Measurements from ENCODE around the gene SLC35B3. TPM values are rescaled to one million over a fixed set of nuclear protein-coding genes. Genes with fewer than 3 reads are reported as not detected.
"Not testable (repeated sequence)": the region's sequence is repeated elsewhere in the genome, so short reads cannot be mapped to it uniquely, and the experiment has no call there.

Gene SLC35B3
- total RNA-seq, 1 donor from 2014 or later: 19.2 TPM

- Histone ChIP-seq H3K27ac (no peak overlapping the region), H3K4me1 (no peaks in the 10 kb centered on the region), H3K36me3 (peaks cover 82% of the 10 kb centered on the region), H3K9me3 (no peaks in the 10 kb centered on the region), H3K4me3 (no peak overlapping the region), H3K27me3 (ENCODE audit: low read depth) (no peaks in the 10 kb centered on the region)
- DNase-seq (no peak), ATAC-seq (no peak)
- TF ChIP-seq CTCF (IDR thresholded peaks at IDR 0.05): no peak
- intact Hi-C loops (cut with DNase I): no loop called here
These were observed 20.1 kb downstream of the SLC35B3 start for GRCh38 chr6:8415280-8415679.

- Histone ChIP-seq H3K27me3 (ENCODE audit: low read depth) (no peaks in the 10 kb centered on the region), H3K27ac (no peak overlapping the region), H3K36me3 (peaks cover 81% of the 10 kb centered on the region), H3K4me1 (no peaks in the 10 kb centered on the region), H3K4me3 (no peak overlapping the region), H3K9me3 (no peaks in the 10 kb centered on the region)
- DNase-seq (no peak), ATAC-seq (no peak)
- intact Hi-C loops (cut with DNase I): no loop called here
- TF ChIP-seq CTCF (IDR thresholded peaks at IDR 0.05): no peak
These were observed 20.5 kb downstream of the SLC35B3 start for GRCh38 chr6:8414844-8415243.

- ATAC-seq; H3K4me1 ChIP-seq; H3K27ac ChIP-seq; intact Hi-C loops (cut with DNase I); H3K4me3 ChIP-seq; DNase-seq; H3K9me3 ChIP-seq; H3K27me3 ChIP-seq (ENCODE audit: low read depth): not testable (repeated sequence)
- H3K36me3 ChIP-seq: peaks cover 14% of the 10 kb centered on the region
These were observed 29.4 kb downstream of the SLC35B3 start for GRCh38 chr6:8405946-8406345.

GRCh38 chr6:8402546-8402945 lies 32.8 kb downstream of the SLC35B3 start:
- Histone ChIP-seq H3K27me3 (ENCODE audit: low read depth) (no peaks in the 10 kb centered on the region), H3K4me1 (no peaks in the 10 kb centered on the region), H3K4me3 (no peak overlapping the region), H3K36me3 (no peaks in the 10 kb centered on the region), H3K27ac (no peak overlapping the region), H3K9me3 (no peaks in the 10 kb centered on the region)
- intact Hi-C loops (cut with DNase I): no loop called here
- TF ChIP-seq CTCF (IDR thresholded peaks at IDR 0.05): no peak
- ATAC-seq (no peak), DNase-seq (no peak)

GRCh38 chr6:8400663-8401062 lies 34.7 kb downstream of the SLC35B3 start:
- TF ChIP-seq CTCF (IDR thresholded peaks at IDR 0.05): no peak
- Histone ChIP-seq H3K4me1 (no peaks in the 10 kb centered on the region), H3K4me3 (no peak overlapping the region), H3K36me3 (no peaks in the 10 kb centered on the region), H3K27me3 (ENCODE audit: low read depth) (no peaks in the 10 kb centered on the region), H3K9me3 (no peaks in the 10 kb centered on the region), H3K27ac (no peak overlapping the region)
- no peak for ATAC-seq
- no peak for DNase-seq
- intact Hi-C loops (cut with DNase I): no loop called here

- no peaks in the 10 kb centered on the region for H3K4me1 ChIP-seq
- H3K27me3 ChIP-seq (ENCODE audit: low read depth): no peaks in the 10 kb centered on the region
- TF ChIP-seq CTCF (IDR thresholded peaks at IDR 0.05): no peak
- H3K4me3 ChIP-seq: no peak overlapping the region
- no peak overlapping the region for H3K27ac ChIP-seq
- H3K36me3 ChIP-seq: no peaks in the 10 kb centered on the region
- H3K9me3 ChIP-seq: no peaks in the 10 kb centered on the region
- no peak for ATAC-seq
- intact Hi-C loops (cut with DNase I): no loop called here
- DNase-seq: no peak
These were observed 42.8 kb downstream of the SLC35B3 start for GRCh38 chr6:8392569-8392968.

Data from lower lobe of right lung (tissue), 2 donors.